ENCODE measurements around the gene CCDC175.

Gene CCDC175

DNA sequence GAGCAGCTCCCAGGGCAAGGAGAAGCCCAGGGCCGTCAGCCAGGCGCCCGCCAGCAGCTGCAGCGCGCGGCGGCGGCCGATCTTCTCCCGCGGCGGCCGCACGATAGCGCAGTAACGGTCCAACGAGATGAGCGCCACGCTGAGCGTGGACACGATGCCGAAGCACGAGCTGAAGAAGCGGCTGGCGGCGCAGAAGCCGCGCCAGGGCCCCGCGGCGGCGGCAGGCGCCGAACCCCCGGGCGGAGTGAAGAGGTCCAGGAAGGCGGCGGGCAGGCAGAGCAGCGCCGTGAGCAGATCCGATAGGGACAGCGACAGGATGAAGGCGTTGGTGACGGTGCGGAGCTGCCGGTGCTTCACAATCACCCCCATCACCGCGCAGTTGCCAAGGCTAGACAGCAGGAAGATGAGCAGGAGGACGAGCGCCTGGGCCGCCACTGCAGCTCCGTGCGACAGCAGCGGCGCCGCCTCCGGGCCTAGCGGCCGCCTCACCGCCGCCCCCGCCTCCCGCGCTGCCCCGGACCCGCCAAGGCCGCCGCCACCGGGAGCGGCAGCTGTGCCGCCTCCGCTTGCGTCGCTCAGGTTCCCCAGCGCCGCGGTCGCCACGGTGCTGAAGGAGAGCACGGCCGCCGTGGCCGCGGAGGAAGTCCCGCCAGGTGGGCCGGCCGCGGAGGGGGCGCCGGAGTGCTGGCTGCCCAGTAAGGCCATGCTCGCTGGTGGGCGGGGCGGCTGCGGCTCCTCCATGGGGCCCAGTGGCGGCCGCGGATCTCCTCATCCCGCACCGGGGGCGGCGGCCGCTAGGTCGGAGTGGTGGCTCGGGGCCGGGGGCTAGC lies 111.9 kb downstream of the CCDC175 start (continued):
- TF ChIP-seq, protein P1, sequence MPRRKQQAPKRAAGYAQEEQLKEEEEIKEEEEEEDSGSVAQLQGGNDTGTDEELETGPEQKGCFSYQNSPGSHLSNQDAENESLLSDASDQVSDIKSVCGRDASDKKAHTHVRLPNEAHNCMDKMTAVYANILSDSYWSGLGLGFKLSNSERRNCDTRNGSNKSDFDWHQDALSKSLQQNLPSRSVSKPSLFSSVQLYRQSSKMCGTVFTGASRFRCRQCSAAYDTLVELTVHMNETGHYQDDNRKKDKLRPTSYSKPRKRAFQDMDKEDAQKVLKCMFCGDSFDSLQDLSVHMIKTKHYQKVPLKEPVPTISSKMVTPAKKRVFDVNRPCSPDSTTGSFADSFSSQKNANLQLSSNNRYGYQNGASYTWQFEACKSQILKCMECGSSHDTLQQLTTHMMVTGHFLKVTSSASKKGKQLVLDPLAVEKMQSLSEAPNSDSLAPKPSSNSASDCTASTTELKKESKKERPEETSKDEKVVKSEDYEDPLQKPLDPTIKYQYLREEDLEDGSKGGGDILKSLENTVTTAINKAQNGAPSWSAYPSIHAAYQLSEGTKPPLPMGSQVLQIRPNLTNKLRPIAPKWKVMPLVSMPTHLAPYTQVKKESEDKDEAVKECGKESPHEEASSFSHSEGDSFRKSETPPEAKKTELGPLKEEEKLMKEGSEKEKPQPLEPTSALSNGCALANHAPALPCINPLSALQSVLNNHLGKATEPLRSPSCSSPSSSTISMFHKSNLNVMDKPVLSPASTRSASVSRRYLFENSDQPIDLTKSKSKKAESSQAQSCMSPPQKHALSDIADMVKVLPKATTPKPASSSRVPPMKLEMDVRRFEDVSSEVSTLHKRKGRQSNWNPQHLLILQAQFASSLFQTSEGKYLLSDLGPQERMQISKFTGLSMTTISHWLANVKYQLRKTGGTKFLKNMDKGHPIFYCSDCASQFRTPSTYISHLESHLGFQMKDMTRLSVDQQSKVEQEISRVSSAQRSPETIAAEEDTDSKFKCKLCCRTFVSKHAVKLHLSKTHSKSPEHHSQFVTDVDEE (CRISPR knock-in tag; IDR thresholded peaks at IDR 0.05): no peak
- TF ChIP-seq PPARA (CRISPR knock-in tag; IDR thresholded peaks at IDR 0.05; ENCODE audit: borderline replicate concordance) (no peak), CSDC2 (CRISPR knock-in tag; IDR thresholded peaks at IDR 0.05) (no peak), OSR1 (CRISPR knock-in tag; IDR thresholded peaks at IDR 0.05) (no peak), ARNTL (CRISPR knock-in tag; IDR thresholded peaks at IDR 0.05; ENCODE audit: borderline replicate concordance, low read depth) (no peak), ISL1 (CRISPR knock-in tag; IDR thresholded peaks at IDR 0.05) (no peak), ZFP30 (CRISPR knock-in tag; IDR thresholded peaks at IDR 0.05) (no peak), TOX (CRISPR knock-in tag; IDR thresholded peaks at IDR 0.05; ENCODE audit: borderline replicate concordance) (no peak), TCF4 (CRISPR knock-in tag; IDR thresholded peaks at IDR 0.05; ENCODE audit: borderline replicate concordance) (no peak), ZC3H10 (CRISPR knock-in tag; IDR thresholded peaks at IDR 0.05) (no peak)
- TF ChIP-seq, protein P2, sequence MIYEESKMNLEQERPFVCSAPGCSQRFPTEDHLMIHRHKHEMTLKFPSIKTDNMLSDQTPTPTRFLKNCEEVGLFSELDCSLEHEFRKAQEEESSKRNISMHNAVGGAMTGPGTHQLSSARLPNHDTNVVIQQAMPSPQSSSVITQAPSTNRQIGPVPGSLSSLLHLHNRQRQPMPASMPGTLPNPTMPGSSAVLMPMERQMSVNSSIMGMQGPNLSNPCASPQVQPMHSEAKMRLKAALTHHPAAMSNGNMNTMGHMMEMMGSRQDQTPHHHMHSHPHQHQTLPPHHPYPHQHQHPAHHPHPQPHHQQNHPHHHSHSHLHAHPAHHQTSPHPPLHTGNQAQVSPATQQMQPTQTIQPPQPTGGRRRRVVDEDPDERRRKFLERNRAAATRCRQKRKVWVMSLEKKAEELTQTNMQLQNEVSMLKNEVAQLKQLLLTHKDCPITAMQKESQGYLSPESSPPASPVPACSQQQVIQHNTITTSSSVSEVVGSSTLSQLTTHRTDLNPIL (CRISPR knock-in tag; IDR thresholded peaks at IDR 0.05; ENCODE audit: low read depth): no peak

DNA sequence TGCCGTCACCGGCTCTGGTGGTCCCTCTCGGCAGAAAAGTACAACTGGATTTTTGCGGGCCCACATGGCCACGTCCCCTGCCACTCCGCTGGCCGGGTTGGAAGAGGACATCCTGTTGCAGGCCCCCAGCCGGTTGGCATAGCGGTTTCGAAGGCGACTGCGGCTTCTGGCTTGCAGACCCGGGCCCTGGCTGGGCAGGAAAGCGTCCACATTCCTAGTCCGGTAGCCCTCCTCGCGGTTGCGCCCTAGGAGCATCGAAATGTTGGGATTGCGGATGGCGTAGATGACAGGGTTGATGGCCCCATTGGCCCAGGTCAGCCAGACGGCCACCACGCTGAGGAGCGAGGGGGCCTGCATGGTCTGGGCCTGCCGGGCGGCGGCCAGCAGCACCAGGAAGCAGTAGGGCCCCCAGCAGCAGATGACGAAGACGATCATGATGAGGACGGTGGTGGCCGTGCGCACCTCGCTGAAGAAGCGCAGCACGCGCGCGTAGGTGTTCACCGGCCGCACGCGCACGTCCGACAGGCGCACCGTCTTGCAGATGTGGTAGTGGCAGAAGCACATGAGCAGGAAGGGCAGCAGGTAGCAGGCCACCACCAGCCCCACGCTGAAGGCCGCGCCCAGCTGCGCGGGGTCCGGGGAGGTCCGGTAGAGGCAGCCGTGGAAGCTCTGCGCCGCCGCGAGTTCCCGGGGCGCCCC lies 112.7 kb downstream of the CCDC175 start:
- TF ChIP-seq ESRRG (CRISPR knock-in tag; IDR thresholded peaks at IDR 0.05) (no peak), ISL1 (CRISPR knock-in tag; IDR thresholded peaks at IDR 0.05) (no peak), PPARA (CRISPR knock-in tag; IDR thresholded peaks at IDR 0.05; ENCODE audit: borderline replicate concordance) (no peak), TOX (CRISPR knock-in tag; IDR thresholded peaks at IDR 0.05; ENCODE audit: borderline replicate concordance) (no peak), TCF4 (CRISPR knock-in tag; IDR thresholded peaks at IDR 0.05; ENCODE audit: borderline replicate concordance) (no peak), ZNF8 (CRISPR knock-in tag; IDR thresholded peaks at IDR 0.05) (no peak), GLIS3 (CRISPR knock-in tag; IDR thresholded peaks at IDR 0.05) (no peak), ZNF70 (CRISPR knock-in tag; IDR thresholded peaks at IDR 0.05) (no peak), ZFP3 (CRISPR knock-in tag; IDR thresholded peaks at IDR 0.05) (no peak), ZC3H10 (CRISPR knock-in tag; IDR thresholded peaks at IDR 0.05) (no peak), RARB (CRISPR knock-in tag; IDR thresholded peaks at IDR 0.05) (no peak), OSR1 (CRISPR knock-in tag; IDR thresholded peaks at IDR 0.05) (no peak)
- TF ChIP-seq, protein P1 (CRISPR knock-in tag; IDR thresholded peaks at IDR 0.05): no peak
- TF ChIP-seq, protein P3, sequence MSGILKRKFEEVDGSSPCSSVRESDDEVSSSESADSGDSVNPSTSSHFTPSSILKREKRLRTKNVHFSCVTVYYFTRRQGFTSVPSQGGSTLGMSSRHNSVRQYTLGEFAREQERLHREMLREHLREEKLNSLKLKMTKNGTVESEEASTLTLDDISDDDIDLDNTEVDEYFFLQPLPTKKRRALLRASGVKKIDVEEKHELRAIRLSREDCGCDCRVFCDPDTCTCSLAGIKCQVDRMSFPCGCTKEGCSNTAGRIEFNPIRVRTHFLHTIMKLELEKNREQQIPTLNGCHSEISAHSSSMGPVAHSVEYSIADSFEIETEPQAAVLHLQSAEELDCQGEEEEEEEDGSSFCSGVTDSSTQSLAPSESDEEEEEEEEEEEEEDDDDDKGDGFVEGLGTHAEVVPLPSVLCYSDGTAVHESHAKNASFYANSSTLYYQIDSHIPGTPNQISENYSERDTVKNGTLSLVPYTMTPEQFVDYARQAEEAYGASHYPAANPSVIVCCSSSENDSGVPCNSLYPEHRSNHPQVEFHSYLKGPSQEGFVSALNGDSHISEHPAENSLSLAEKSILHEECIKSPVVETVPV (CRISPR knock-in tag; IDR thresholded peaks at IDR 0.05): no peak
- TF ChIP-seq, protein P4, sequence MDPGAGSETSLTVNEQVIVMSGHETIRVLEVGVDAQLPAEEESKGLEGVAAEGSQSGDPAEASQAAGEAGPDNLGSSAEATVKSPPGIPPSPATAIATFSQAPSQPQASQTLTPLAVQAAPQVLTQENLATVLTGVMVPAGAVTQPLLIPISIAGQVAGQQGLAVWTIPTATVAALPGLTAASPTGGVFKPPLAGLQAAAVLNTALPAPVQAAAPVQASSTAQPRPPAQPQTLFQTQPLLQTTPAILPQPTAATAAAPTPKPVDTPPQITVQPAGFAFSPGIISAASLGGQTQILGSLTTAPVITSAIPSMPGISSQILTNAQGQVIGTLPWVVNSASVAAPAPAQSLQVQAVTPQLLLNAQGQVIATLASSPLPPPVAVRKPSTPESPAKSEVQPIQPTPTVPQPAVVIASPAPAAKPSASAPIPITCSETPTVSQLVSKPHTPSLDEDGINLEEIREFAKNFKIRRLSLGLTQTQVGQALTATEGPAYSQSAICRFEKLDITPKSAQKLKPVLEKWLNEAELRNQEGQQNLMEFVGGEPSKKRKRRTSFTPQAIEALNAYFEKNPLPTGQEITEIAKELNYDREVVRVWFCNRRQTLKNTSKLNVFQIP (CRISPR knock-in tag; IDR thresholded peaks at IDR 0.05; ENCODE audit: borderline replicate concordance, low read depth): no peak
- TF ChIP-seq, protein P2 (CRISPR knock-in tag; IDR thresholded peaks at IDR 0.05; ENCODE audit: low read depth): no peak

More for the DNA sequence above, 112.7 kb downstream of the CCDC175 start:
- no peak for ATAC-seq
